Activated CD4-positive, alpha-beta T cell treated with anti-CD3 and anti-CD28 coated beads, Interleukin-2, amount 50 U/mL, for 24 hours (primary cell): ENCODE measurements around the gene STAC3.

ENCODE experiments used
- DNase-seq, 2 donors: peaks; one replicate each; pipeline ENCODE4 v3.0.0-alpha.2; 2020; ENCODE audit warnings: low read depth in 1 of 2, low spot score in 1 of 2

STAC3 gene

DNA sequence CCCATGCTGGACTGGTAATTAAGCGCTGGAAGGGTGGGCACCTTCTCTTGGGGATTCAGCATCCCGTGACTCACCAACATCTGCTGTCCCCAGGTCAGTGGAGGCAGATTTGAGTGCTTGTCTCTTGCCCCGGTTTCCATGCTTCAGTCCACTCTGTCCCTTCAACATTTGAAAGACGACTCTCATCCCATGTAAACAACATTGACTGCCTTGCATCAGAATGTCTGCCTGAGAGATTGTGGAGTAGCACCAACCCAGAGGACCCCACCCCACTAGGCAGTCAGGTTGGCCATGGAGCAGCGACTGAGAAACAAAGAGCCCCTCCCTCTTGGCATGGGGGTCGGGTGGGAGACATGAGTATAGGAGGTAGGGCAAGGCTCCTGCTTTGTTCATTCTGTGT is 4.9 kb upstream of the STAC3 start:
- DNase-seq = no peak

DNA sequence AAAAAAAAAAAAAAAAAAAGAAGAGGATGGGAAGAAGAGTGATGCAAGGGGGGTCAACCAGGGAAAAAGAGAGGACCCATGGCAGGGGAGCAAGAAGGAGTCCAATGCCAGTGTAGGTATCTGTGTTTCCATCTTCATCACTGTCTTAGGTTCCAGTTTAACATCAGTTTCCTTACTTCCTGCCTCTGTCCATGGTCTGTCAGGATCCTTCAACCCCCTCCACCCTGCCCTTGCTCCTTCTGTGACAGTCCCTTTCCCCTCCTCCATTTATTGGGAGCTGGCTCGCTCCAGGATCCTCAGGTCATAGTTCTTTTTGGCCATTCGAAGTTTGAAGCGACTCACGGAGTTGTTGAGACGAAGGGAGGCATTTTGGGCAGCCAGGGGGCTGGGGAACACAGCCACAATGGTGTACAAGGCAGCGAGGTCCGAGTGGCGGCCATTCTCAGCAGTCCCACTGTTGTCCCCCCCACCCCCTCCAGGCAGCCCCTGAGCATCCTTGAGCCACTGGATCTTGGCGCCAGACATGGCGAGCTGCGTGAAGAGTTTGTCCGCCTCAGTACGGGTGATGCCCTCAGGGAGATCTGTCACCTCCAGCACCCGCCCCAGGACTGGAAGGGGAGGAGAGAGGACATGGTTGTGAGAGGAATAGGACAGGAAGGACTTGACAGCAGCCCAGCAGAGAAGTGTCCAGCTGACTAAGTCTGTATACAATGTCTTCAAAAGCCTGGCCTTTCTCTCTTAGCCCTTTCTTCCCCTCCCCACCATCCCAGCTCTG is 3.7 kb upstream of the STAC3 start:
- no peak for DNase-seq

DNA sequence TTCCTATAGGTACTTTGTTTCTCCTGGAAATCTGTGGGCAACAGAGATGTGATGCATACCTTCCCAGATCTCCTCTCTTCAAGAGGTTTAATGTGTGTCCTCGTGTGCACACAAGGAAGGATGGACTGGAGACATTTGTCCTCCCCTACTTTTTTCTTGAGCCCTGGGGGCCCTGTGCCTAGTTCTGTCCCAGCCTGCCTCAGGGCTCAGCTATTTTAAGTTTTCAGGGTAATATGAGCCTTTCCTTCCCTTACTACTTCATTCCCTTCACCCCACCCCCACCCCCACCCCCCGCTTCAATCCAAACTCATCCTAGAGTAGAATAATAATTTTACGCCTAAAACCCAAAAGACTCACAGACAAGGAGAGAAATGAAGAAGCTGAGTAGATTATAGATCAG is 446 bp downstream of the STAC3 start:
- no peak for DNase-seq

DNA sequence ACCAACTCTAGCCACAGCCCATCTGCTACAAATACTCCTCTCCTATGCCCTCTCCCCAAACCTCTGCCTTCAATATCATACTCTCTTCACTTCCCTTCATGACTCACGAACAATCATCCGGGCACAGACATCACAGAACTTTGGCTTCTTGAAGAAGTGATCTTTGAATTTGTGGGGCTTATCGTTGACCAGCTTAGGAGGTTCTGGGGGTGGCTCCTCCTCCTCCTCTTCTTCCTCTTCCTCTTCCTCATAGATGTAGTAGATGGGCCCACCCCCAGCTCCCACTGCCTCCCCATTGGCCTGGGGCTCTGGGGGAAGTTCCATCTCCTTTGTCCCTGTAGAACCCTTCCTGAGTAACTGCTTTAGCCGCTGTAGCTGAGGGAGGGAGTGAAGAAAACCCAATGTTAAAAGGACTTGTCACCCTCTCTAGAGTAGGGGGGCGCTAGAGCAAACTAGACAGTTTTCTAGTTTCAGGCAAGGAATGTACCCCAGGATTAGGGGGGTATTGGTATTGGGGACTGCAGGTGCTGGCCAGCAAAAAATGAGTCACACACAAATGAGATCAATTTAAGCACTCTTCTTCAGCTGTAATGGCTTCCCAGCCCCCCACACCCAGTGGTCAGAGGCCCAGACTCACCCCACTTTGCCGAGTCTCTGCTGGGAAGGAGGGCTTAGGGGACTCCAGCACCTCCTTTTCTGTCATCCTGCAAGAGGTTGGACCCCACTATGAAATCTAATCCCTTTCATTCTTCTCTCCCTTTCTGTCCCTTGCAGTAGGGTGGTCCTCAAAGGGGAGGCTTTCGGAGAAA is 1.8 kb downstream of the STAC3 start:
- DNase-seq = no peak

DNA sequence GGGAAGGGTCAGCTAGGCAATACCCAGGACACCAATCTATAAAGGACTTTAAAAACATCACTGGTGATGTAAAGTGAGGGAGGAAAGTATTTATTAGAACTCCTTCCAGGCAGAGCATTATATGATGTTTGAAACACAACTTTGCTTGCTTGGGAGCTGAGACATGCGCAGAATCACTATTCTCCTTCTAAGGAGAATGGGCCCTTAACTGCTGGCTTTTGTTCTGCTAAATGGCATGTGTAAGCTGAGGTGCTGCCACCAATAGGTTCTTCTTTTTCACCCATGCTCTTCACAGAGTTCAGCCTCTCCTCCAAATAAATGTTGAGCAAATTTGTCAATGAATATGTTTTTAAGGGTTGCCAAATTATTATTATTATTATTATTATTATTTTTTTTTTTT is 3.9 kb downstream of the STAC3 start:
- no peak for DNase-seq

DNA sequence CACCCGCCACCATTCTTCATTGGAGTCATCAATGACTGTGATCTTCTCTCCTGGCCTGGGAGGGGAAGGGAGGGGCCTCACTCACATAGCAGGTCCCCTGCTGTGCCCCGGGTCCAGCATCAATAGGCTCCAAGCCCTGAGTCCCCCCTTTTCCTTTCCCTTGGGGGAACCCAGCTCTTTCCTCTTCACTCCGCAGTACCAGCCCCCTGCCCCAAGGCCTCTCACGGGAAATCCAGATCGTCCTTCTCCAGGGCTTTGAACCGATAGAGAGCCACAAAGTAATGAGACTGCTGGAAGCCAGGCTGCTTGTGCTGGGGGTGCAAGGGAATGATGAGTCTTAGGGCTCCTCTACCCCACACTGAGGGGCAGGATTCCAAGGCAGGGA is 6.7 kb downstream of the STAC3 start:
- no peak for DNase-seq

DNA sequence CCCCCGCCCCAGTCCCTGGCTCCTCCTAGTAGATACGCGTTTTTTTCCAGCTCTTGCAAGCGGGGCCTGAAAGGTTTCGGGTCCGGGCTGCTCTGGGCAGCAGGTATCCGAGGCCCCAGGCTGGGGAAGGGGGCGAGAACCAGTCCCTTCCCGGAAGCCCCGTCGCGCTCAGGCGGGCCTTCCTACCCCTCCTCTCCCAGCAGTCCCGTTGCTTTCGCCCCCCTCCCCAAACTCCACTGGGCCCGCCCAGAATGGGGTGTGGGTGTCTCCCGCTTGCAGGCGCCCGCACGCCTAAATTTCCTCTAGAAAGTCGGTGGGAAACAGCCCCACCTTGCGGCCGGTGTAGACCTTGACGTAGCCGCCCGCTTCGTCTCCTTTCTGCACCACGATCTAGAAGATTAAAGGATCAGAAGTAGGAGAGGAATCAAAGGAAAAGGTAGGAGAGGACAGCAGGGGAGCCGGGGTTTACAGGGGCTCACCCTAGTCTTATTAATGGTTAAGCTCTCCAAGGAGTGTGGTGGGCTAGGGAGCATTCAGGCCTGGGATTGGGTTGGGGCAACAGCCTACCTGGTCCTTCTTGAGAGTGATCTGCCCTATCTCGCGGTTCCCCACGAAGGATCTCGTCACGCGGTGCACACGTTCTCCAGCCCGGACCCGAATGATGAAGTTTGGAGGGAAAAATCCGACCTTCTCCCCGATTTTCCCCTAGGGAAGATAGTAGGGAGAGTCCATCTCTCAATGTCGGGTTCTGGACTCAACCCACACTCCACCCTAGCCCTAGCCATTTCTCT is 7.3 kb downstream of the STAC3 start:
- DNase-seq = peak; percentile 72 to 73

DNA sequence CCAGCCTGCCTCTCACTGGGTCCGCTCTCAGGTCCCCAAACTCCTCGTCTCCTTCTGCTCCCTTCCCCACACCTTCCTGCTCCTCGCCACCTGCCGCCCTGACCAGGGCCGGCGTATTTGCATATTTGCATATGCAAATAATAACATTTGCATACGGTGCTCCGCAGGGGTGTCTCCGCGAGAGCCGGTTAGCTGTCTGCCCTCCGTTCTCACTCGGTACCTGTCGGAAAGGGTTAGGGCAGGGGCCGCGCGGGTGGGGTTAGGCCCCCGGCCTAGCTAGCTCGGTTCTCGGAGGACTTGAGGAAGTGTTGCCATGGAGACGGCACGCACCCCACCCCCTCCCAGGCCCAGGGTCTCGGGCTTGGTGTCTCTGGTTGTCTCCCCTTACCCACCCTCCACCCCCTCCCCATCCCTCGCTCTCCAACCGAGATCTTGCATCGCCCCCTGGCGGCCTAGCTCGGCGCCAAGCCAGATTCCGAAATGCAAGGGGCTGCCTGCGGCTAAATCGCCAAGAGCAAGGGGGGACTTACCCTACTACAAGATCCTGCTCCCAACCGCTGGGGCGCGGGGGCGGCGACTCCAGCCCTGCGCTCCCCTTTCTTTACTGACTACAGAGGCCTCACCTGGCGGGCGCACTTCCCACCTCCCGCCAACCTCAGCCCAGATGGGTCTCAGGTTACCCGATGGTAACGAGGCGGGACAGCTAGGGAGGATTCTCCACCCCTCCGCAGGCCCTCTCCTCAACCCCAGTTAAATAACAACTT is 8.1 kb downstream of the STAC3 start:
- no peak for DNase-seq

DNA sequence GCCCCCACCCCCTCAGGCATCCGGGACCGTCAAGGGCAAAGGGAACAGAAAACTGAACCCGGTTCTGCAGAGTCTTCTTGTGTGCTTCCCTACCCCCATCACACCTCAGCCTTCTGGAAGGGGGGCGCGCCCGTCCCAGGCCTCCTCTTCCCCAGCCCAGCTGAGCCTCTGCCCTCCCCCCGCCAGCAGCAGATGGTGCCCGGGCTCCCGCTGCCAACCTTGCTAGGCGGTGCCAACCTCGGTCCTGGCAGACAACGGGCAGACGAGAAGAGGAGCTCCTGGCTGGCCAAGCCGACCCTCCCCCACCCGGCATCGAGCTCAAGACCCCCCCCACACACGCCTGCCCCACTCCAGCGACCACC is 8.7 kb downstream of the STAC3 start:
- DNase-seq = no peak

DNA sequence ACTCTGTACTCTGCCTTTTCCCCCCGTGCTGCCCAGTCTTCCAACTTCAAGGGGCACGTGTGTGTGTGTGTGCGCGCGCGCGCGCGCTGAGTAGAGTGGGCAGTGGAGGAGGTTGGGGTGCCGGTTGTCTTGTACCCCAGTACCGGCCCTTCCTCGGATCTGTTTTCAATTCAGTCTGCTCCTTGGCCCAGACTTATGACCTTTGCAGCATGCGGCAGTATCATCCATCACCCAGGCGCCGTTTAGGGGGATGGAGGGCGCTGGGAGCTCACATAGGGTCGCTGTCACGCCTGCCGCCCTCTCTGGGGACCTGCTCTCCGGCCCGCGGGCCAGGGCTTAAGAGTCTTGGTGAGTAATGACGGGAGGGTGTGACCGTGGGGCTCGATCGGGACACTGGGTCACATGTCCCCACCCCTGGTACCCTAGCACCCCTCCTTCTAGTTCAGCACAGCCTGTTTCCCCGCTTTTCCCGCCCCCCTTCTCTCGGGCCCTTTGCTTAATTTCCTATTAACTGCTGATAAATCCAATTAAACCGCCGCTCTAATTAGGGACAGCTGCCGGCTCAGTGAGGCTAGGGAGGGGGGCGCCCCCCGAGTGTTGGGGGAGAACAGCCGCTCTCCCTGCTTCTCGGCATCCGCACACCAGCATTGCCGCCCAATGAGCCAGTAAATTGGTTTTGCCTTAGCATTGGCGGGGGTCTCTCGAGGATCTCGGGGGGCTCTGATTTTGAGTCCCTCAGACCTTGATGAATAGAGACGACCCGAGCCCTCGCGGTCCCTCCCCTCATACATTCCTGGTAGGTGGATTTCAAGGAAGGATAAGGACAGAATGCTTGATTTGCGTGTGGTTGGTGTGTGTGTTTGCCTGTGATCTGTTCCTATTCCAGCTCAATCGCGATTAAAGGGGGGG is 9.3 kb downstream of the STAC3 start:
- DNase-seq = no peak

DNA sequence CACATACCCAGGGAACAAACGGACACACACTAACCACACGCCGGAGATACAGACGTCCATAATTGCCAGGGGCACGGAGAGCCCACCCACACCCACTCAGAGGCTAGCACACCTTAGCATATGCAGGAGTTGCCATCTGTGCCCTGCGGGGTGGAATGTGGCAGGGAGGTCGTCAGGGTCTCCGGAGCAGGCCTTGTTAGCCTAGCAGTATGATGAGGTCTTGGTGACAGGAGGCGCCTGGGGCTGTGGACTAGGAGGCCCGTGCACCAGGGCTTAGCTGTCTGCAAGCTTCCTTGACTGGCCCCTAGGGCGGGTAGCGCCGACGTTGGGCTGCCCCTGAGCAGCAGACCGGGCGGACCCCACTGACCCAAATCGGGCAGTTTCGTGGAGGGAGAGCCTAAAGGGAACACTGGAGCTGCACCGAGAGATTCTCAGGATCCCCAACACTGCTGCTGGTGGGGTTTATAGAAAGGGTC is 10.0 kb downstream of the STAC3 start:
- no peak for DNase-seq

DNA sequence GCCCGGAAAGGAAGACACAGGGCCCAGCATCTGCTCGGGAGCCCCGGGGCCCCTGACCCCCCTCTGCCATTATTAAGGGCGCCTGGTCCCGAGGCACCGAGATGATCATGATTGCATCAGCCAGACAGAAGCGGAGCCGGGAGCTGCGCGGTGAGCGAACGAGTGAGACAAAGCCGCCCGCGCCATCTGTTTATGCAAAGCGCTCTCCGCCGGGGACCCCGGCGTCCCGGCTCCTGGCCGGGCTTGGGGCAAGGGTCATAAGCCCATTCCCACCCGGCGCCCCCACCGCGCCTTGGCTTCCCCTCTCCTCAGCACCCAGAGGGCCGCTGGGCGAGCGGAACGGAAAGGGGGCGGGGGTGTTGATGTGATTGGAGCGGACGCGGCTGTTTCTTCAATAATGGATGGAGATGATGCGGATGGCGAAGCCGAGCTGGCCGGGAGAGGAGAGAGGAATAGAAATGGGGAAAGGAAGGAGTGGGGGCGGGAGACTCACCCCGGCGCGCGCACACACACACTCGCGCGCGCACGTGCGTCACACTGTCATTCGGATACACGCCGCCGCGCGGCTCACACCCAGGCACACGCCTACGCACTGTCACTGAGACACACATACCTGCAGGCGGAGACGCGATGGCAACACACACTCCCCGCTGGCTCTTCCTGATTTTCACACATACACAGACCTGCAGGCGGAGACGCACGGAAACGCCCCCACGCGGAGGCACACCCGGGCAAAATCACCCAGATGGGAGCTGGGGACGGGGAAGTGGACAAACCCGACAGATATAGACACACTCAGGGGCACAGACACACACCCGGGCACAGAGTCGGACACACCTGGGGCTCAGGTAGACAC is 10.7 kb downstream of the STAC3 start:
- peak in 1 of 2 donors; percentile 56 for DNase-seq

DNA sequence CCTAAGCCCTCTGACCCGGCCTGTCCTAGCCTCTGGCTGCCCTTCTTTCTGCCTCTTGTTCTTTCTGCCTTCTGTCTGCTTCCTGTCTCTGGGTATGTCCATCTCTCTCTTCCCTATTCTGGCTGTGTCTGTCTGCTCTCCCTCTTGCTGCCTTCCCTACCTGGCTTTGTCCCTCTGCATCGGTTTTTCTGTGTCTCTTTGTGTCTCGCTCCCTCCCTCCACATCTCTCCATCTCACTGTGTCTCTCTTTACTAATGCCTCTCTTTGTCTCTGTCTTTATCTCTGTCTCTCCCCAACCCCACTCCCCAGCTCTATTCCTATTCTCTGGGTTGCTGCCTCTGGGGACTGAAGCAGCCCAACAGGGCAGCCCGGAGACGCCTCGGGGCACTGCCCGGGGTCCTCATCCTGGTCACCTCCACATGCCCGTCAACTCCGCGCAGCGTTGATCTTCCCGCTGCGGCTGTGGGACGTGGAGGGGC is 11.4 kb downstream of the STAC3 start:
- DNase-seq = no peak

DNA sequence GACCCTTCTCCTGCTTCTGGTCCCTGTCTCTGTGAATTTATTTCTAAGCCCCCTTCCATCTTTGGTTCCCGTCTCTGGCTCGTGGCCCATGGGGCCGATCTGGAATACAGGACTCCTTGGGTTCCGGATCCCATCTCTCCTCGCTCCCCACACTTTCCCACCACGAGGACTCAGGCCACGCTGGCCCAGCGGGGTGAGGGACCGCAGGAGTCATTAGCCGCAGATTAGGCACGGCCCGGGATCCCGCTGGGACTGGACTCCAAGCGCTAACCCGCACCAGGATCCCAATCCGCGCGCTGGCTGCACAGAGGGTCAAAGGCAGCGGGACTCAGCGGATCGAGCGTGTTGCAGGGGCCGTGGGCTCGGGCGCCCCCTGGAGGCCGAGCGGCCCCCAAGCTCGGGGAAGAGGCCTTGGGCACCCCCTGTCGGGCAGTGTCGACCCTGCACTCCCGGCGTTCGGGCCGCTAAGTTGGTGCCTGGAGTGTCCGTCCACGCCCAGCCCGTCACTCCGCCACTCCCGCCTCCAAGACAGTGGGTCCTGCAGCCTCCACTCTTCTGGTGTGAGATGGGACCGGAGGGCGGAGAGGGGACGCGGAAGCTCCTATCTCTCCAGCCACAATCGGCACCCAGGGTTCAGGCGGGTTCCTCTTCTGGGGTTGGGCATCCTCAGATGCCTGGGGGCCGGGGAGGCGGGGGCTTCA is 12.0 kb downstream of the STAC3 start:
- DNase-seq = peak; percentile 76 to 87

DNA sequence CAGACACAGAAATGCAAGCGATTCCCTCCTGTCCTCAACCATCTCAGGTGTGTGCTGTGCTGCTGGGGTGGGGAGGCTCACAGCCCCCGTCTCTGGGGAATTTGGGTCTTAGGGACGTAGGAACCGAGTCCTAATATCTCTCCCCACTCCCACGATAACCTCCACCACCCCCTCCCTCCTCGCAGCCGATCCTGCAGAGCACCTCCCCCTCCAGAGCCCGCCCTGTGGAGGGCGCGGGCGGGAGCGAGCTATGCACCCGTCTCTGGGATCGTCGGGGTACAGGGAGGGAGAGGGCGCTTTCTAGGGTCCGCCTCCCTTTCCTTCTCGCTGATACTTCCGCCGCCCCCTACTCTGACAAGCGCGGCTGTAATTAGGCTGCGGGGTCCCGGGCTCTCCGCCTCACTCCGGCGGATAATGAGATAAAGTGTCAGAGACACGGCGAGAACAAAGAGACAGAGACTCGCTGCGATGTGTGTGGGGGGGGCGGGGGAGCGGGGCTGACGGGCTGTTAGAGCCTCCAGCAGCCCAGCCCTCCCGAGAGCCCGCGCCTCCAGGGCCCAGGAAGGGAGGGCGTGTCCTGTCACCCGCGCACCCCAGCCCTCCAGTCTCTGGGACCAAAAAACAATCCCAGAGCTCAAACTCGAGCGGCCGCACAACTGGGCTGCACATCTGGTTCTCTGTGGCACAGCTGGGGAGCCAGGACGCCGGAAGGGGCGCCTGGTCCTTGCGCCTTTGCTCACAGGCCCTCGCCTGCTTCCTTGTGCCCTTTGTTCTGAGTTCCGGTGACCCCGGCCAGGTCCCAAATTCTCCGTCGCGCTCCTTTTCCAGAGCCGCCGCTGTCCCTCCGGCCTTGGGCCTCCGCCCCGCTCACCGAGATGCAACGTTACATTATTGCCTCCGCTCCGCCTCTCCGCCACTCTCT is 12.8 kb downstream of the STAC3 start:
- DNase-seq = no peak

DNA sequence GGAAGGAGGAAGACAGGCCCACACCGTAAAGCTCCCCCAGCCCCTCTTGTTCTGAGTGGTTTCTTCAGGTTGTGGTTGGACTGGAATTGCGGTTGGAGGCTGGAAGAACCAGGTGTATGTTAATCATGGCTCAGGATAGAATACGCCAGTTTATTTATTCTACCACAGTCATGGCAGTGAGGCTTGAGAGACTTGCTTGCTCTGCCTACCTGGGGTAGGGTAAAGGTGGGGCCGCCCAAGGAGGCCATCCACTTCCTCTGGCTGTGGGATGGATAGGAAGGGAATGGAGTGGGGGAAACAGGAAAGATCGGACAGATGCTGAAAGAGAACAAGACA is 13.4 kb downstream of the STAC3 start:
- no peak for DNase-seq

DNA sequence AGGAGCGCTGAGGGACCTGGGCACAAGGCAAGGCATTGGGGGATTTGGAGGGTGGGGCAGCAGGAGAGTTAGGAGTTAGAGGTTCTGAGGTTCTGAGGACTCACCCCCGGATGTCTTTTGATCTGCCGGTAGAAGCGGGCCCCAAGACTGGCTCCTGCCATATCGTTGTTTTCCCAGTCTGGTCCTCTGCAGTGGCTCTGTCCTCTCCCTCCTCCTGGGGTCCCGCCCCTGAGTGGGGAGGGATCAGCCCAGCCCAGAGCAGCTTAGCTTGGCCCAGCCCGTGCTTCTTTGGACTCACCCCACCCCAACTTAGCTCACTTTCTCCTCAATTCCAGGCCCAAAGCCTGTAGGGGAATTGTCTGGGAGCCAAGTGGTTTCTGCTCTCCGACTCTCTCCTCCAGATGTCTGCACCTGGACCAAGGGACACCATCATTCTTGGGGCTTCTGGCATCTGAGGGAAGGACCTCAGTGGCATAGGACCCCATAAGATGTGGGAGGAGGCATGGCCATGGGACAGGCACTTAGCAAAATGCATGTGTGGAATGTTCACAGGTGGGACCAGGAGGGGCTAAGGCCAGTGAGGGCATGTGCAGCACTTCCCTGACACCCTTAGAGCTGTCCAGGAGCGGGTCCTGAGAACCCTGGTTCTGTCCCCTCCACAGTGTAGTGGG is 13.9 kb downstream of the STAC3 start:
- no peak for DNase-seq
